ENCODE results near the gene ABHD12. TPM values are rescaled to one million over a fixed set of nuclear protein-coding genes. Genes with fewer than 3 reads are reported as not detected.

Gene ABHD12
- total RNA-seq, 8 experiments from 2014 or later, result 23.2 to 79.9 (median 29.6) TPM

DNA sequence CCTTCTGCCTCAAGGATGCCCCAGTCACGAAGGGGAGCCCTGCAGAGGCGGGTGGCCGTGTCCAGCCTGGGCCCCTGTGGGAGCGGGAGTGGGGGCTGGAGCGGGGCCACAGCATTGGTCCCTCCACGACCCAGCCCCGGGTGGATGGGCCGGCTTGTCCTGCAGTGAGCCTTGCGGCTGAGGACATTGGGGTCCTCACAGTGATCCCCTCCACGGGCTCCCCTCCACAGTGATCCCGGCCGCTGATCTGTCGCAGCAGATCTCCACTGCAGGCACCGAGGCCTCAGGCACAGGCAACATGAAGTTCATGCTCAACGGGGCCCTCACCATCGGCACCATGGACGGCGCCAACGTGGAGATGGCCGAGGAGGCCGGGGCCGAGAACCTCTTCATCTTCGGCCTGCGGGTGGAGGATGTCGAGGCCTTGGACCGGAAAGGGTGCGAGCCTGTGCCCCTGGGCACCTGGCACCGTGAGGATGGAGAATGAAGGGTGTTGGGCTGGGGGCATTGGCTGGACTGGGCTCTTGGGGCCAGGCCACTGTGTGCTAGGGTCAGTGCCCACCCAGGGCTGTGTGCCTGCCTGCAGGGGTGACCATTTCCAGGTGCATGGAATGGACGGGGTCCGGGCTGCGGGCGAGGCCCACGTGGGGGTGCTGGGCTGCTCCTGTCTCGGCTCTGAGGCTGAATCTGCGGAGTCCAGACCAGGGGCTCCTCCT lies 98.3 kb downstream of the ABHD12 start:
- no peaks in the 10 kb centered on the region for H3K4me1 ChIP-seq (replicated peaks in 1 of 2)
- 90 to 100% (median 96%) methylated on average over 1 to 8 of the region's 35 CpGs; no CpG with 5 or more reads in 6 of the 10 experiments for WGBS, 10 experiments
- no peak overlapping the region for H3K4me3 ChIP-seq
- no peak for ATAC-seq (replicated peaks in 6 of 8)
- in situ Hi-C loops (cut with MboI; ENCODE audit: low pct_unique_long_range_greater_than_20kb in 2 of 9, low sequenced_read_pairs in 9 of 9, unreplicated experiment in 9 of 9), result loop anchor here in 1 of 9 experiments (25.0 kb wide), 1 partner anchor 95 kb away; the partner anchor contains the start of gene ABHD12
- H3K27ac ChIP-seq, result no peak overlapping the region

DNA sequence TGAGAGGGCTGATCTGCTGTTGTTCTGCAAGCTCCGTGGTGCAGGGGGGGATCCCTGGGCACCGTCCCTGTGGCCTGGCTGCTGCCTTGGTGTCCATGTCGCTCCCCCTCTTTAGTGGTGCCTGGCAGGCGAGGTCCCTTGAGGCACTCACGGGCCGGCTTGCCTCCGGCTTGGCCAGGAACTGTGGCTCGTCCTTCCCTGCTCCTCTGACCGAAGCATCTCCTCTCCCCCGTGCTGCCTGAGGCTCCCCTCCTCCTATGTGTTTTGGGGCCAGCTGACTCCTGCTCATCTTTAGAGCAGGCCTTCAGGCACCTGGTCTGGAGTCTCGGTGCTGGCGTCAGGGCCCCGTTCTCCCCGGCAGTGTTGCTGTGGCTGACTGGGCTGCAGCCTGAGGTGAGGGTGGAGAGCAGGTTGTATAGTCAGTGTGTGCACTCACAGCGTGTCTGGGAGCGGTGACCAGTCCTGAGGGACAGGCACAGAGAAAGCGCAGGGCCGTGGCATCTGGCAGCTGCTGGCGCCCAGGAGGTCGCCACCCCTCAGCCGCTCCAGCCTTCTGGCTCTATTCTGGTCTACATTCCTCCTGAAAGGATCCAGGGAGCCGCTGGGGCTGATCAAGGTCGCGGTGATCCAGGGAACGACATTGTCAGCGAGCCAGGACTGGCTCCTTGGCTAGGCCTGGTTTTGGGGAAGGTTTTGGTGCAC lies 99.1 kb downstream of the ABHD12 start:
- Histone ChIP-seq H3K4me3 (no peak overlapping the region), H3K27ac (no peak overlapping the region), H3K4me1 (replicated peaks in 1 of 2) (no peaks in the 10 kb centered on the region)
- WGBS, 10 experiments, result 80 to 100% (median 89%) methylated on average over 1 to 9 of the region's 26 CpGs; no CpG with 5 or more reads in 5 of the 10 experiments
- in situ Hi-C loops (cut with MboI; ENCODE audit: low pct_unique_long_range_greater_than_20kb in 2 of 9, low sequenced_read_pairs in 9 of 9, unreplicated experiment in 9 of 9), result loop anchor here in 1 of 9 experiments (25.0 kb wide), 1 partner anchor 96 kb away; the partner anchor contains the start of gene ABHD12
- no peak for ATAC-seq (replicated peaks in 6 of 8)

DNA sequence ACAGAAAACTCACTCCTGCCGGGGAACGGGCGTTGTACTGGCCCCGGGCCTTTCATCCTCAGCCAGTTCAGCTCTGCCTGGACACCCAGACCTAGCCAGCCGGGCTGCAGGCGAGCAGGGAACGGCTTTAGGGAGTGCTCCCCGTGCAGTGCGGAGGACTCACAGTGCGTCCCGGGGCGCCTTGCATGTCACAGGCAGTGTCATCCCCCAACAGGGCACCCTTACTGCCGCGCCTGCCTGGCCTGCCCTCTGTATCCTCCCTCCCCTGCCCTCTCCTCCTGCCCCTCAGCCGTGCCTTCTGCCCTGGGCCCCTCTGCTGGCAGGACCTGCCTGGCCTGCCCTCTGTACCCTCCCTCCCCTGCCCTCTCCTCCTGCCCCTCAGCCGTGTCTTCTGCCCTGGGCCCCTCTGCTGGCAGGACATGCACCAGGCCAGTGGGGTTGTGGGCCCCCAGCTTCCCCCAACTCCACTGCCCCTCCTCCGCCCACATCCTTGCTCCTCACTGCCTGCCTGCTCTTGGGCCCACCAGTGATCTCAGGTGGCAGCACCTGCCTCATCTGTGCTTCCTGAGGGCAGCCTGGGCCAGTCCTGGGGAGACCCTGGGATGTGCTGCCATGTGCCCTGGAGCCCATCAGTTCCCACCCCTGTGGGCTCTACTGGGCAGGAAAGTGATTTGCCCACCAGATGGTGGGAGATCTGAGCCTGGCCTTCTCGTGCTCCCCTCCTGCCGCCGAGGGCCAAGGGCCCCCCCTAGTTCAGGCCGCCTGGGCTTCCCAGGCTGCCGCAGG lies 99.8 kb downstream of the ABHD12 start:
- in situ Hi-C loops (cut with MboI; ENCODE audit: low pct_unique_long_range_greater_than_20kb in 2 of 9, low sequenced_read_pairs in 9 of 9, unreplicated experiment in 9 of 9), result loop anchor here in 1 of 9 experiments (25.0 kb wide), 1 partner anchor 96 kb away; the partner anchor contains the start of gene ABHD12
- Histone ChIP-seq H3K27ac (no peak overlapping the region), H3K4me3 (no peak overlapping the region), H3K4me1 (replicated peaks in 1 of 2) (no peaks in the 10 kb centered on the region)
- WGBS, 10 experiments, result 77 to 100% (median 96%) methylated on average over 1 to 6 of the region's 22 CpGs; no CpG with 5 or more reads in 6 of the 10 experiments
- ATAC-seq (replicated peaks in 6 of 8), result no peak

DNA sequence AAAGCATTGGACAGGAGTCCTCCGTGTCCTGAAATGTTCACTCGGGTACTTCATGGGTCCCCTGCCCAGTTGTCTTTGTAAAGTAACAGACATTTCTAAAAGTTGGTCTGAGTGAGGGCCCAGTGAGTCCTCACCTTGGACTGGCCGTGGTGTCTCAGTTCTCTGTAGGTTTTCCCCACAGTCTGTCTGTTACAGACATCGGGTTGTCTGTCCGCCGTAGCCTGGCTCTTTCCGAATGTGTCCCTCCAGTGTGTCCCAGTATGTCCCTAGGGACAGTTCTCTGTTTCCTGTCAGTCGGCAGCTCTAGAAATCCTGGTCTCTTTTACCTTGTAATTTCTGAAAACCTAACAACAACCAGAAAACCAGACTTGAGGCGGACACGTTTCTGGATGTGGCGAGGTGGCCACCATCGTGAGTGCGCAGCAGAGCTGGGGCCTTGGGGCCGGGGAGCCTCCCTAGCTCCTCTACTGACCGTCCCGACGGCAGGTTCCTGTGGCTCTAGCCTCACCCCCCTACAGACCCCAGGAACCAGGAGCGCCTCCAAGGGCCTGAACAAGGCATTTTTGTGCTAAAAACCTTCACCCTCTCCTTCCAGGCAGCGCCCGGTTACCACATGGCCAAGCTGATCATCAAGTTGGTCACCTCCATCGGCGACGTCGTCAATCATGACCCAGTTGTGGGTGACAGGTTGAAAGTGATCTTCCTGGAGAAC lies 100.6 kb downstream of the ABHD12 start:
- WGBS, 10 experiments, result 79 to 100% (median 94%) methylated on average over 1 to 11 of the region's 24 CpGs; no CpG with 5 or more reads in 2 of the 10 experiments
- ATAC-seq (replicated peaks in 6 of 8), result no peak
- in situ Hi-C loops (cut with MboI; ENCODE audit: low pct_unique_long_range_greater_than_20kb in 2 of 9, low sequenced_read_pairs in 9 of 9, unreplicated experiment in 9 of 9), result loop anchor here in 1 of 9 experiments (25.0 kb wide), 1 partner anchor 97 kb away; the partner anchor contains the start of gene ABHD12
- Histone ChIP-seq H3K27ac (no peak overlapping the region), H3K4me1 (replicated peaks in 1 of 2) (no peaks in the 10 kb centered on the region), H3K4me3 (no peak overlapping the region)

DNA sequence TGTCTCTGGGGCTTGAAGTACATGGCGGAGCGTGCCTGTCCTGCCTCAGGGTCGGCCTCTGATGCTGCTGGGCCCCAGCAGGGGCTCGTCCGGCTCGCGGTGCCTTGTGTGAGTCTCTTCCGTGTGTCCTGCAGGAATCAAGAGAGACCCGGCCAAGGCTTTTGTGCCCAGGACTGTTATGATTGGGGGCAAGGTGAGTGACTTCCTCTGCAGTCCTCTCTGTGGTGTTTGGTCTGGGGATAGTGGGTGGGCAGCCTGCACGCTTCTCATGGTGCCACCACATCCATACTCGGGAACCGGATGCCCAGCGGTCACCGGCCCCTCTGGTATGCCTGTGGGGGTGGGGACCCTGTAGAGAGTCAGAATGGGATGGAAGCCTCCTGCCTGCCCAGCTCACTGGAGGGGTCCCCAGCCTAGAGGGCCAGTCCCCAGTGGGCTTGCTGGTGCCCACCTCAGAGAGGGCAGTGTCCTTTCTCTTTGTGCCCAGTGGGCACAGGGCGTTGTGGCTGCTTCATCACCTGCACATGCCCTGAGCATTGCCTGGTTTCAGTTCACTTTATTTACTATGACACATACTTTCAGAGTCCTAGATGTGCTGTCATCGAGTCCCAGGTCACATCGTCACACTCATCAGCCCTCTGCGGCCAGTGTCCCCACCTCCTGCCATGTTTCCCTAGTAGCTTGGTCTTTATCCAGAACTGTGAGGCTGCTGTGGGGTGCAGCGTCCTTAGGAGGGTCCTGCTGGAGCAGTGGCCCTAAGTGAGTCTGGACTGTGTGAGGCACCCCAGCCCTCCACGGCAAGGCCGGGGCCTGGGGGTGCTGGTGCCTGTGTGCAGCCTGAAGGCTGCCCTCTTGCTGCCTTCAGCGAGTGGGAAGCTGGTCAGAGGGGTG lies 102.1 kb downstream of the ABHD12 start:
- no peaks in the 10 kb centered on the region for H3K4me1 ChIP-seq (replicated peaks in 1 of 2)
- in situ Hi-C loops (cut with MboI; ENCODE audit: low pct_unique_long_range_greater_than_20kb in 2 of 9, low sequenced_read_pairs in 9 of 9, unreplicated experiment in 9 of 9), result loop anchor here in 1 of 9 experiments (25.0 kb wide), 1 partner anchor 99 kb away; the partner anchor contains the start of gene ABHD12
- ATAC-seq (replicated peaks in 6 of 8), result no peak
- H3K4me3 ChIP-seq, result no peak overlapping the region
- 80 to 100% (median 89%) methylated on average over 1 to 5 of the region's 22 CpGs; no CpG with 5 or more reads in 2 of the 10 experiments for WGBS, 10 experiments
- H3K27ac ChIP-seq, result no peak overlapping the region

DNA sequence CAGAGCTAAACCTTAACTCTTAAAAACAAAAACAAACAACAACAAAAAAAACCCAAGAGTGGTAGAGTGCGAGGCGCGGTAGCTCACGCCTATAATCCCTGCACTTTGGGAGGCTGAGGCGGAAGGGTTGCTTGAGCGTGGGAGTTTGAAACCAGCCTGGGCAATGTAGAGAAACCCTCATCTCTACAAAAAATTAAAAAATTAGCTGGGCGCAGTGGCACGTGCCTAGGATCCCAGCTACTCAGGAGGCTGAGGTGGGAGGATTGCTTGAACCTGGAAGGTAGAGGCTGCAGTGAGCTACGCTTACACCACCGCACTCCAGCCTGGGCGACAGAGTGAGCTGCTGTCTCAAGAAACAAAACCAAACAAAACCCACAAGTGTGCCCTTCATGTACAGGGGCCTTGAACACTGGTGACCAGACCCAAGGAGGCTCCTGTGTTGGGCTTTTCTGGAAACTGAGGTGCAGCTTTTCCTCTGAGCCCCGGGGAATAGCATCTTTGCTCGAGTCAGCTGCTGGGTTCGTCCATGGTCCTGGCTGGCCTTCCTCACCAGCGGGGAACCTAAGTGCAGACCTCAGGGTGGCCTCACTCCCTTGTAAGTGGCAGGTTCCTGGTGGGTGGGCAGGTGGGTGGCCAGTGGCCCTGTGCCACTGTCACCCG lies 102.9 kb downstream of the ABHD12 start:
- Histone ChIP-seq H3K27ac (no peak overlapping the region), H3K4me3 (no peak overlapping the region), H3K4me1 (replicated peaks in 1 of 2) (no peaks in the 10 kb centered on the region)
- in situ Hi-C loops (cut with MboI; ENCODE audit: low pct_unique_long_range_greater_than_20kb in 2 of 9, low sequenced_read_pairs in 9 of 9, unreplicated experiment in 9 of 9), result loop anchor here in 1 of 9 experiments (25.0 kb wide), 1 partner anchor 100 kb away; the partner anchor contains the start of gene ABHD12
- 75 to 100% (median 93%) methylated on average over 2 to 9 of the region's 16 CpGs; no CpG with 5 or more reads in 2 of the 10 experiments for WGBS, 10 experiments
- ATAC-seq (replicated peaks in 6 of 8), result no peak

DNA sequence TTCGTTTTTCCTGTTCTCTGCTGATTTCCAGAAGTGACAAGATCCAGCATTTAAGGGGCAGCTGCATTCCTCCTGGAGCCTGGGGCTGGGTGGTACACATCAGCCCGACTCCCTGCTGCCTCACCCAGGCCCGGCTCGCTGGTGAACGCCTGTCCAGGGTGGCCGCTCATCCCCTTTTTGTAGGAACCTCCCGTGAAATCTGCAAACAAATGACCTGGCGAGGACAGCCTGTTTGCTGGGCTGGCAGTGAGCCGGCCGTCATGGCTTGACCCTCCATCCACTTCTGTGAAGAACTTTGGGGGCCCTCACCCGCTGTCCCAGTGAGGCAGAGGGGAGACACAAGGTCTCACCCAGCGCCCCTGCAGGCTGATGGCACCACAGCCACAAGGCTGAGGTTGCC lies 103.7 kb downstream of the ABHD12 start:
- no peak for ATAC-seq (replicated peaks in 6 of 8)
- Histone ChIP-seq H3K4me3 (no peak overlapping the region), H3K4me1 (replicated peaks in 1 of 2) (no peaks in the 10 kb centered on the region), H3K27ac (no peak overlapping the region)
- in situ Hi-C loops (cut with MboI; ENCODE audit: low pct_unique_long_range_greater_than_20kb in 2 of 9, low sequenced_read_pairs in 9 of 9, unreplicated experiment in 9 of 9), result loop anchor here in 1 of 9 experiments (25.0 kb wide), 1 partner anchor 100 kb away; the partner anchor contains the start of gene ABHD12
- WGBS, 10 experiments, result 60 to 100% (median 94%) methylated on average over 1 to 3 of the region's 12 CpGs; no CpG with 5 or more reads in 4 of the 10 experiments

DNA sequence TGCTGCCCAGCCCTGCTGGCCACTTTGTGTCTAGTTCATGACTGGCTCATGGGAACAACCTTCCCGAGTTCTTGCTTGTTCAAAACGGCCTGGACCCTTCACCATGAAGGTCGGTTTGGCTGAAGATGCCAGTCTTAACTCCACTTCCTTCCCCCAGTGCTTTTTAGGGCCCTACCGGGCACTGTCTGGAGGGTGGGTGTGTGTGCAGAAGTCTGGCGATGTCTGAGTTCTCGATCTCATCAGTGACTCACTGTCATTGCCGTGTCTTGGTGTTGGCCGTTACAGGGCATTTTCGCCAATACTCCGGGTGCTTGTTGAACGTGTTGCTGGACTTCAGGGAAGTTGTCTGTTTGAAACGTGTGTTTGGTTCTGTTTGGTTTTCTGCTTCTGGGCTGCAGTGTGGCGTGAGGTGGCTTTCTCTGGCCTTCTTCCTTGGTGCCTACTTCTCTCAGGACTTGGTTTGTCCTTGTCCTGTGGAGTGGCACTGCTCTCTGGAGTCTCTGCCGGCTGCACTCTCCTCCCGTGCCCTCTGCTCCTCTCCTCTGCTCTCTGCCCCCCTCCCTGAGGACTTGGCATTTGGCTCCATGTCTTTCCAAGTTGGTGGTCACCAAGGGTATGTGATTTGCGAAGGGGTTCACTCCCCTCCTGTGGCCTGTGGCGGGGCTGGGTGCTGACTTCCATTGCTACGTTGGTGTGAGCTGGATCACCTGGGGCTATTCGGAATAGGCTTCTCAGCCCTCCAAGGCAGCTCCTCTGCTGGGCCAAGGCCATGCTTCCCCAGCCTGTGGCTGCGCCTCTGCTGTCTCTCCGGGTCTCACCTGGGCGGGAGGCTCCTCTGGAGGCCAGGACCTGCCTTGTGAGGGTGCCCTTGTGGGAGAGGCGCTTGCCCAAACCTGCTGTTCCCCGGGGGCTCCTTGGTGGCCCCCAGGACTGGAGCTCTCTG lies 104.5 kb downstream of the ABHD12 start:
- in situ Hi-C loops (cut with MboI; ENCODE audit: low pct_unique_long_range_greater_than_20kb in 2 of 9, low sequenced_read_pairs in 9 of 9, unreplicated experiment in 9 of 9), result loop anchor here in 1 of 9 experiments (25.0 kb wide), 1 partner anchor 101 kb away; the partner anchor contains the start of gene ABHD12
- WGBS, 10 experiments, result 73 to 100% (median 95%) methylated on average over 1 to 10 of the region's 24 CpGs
- no peak overlapping the region for H3K27ac ChIP-seq
- no peak for ATAC-seq (replicated peaks in 6 of 8)
- H3K4me1 ChIP-seq (replicated peaks in 1 of 2), result no peaks in the 10 kb centered on the region
- no peak overlapping the region for H3K4me3 ChIP-seq

DNA sequence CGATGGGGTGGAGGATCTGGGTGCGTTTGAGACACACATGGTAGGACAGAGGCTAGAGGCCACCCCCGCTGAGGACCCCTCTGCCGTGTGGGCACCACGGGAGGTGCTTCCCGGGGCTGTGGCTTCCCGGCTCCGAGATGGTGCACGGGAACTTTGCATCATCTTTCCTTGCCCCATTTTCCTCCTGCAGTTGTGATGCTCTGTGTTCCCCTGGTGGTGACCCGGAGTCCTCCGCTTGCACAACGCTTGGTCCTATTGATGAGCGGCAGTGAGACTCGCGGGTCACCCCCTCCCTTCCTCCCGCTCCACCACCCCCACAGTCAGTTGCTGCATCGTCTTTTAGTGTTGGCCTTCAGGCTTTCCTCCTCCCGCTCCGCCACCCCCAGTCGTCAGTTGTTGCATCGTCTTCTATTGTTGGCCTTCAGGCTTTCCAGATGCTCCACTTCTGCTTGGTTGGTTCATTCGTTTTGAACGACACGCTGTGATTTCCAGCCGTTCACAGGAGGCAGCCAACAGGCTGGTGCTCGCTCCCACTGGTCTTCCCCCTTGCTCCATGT lies 105.5 kb downstream of the ABHD12 start:
- 30 to 90% (median 74%) methylated on average over 1 to 7 of the region's 26 CpGs; no CpG with 5 or more reads in 2 of the 10 experiments for WGBS, 10 experiments
- in situ Hi-C loops (cut with MboI; ENCODE audit: low pct_unique_long_range_greater_than_20kb in 2 of 9, low sequenced_read_pairs in 9 of 9, unreplicated experiment in 9 of 9), result loop anchor here in 1 of 9 experiments (25.0 kb wide), 1 partner anchor 102 kb away; the partner anchor contains the start of gene ABHD12
- peak in 3 of 8 experiments; percentile 29 to 71 (median 67) for ATAC-seq (replicated peaks in 6 of 8)
- Histone ChIP-seq H3K27ac (no peak overlapping the region), H3K4me3 (no peak overlapping the region), H3K4me1 (replicated peaks in 1 of 2) (no peaks in the 10 kb centered on the region)

DNA sequence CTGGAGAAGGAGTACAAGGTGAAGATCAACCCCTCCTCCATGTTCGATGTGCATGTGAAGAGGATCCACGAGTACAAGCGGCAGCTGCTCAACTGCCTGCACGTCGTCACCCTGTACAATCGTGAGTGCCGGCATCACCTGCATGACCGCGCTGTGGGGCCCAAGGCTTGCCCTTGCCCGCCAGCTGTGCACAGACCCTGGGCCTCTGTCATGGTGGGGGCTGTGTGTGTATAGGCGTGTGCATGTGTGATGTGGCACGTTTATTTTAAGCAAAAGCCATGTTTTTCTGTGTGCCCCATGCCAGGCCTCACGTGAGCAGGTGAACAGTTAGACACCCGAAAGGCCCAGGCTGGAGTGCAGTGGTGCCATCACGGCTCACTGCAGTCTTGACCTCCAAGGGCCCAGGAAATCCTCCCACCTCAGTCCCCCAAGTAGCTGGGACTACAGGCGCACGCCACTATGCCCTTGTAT lies 106.5 kb downstream of the ABHD12 start:
- H3K27ac ChIP-seq, result no peak overlapping the region
- H3K4me3 ChIP-seq, result no peak overlapping the region
- 100% methylated on average over 1 to 6 of the region's 17 CpGs; no CpG with 5 or more reads in 5 of the 10 experiments for WGBS, 10 experiments
- no peak for ATAC-seq (replicated peaks in 6 of 8)
- in situ Hi-C loops (cut with MboI; ENCODE audit: low pct_unique_long_range_greater_than_20kb in 2 of 9, low sequenced_read_pairs in 9 of 9, unreplicated experiment in 9 of 9), result loop anchor here in 1 of 9 experiments (25.0 kb wide), 1 partner anchor 103 kb away; the partner anchor contains the start of gene ABHD12
- H3K4me1 ChIP-seq (replicated peaks in 1 of 2), result no peaks in the 10 kb centered on the region

All from motor neuron (in vitro differentiated cells).